ENCODE results near the gene FOXP3. TPM values are rescaled to one million over a fixed set of nuclear protein-coding genes. Genes with fewer than 3 reads are reported as not detected.

The FOXP3 gene
- total and polyA plus RNA-seq, 3 donors from 2014 or later = 1.1 to 2.5 (median 2.2) TPM

DNA sequence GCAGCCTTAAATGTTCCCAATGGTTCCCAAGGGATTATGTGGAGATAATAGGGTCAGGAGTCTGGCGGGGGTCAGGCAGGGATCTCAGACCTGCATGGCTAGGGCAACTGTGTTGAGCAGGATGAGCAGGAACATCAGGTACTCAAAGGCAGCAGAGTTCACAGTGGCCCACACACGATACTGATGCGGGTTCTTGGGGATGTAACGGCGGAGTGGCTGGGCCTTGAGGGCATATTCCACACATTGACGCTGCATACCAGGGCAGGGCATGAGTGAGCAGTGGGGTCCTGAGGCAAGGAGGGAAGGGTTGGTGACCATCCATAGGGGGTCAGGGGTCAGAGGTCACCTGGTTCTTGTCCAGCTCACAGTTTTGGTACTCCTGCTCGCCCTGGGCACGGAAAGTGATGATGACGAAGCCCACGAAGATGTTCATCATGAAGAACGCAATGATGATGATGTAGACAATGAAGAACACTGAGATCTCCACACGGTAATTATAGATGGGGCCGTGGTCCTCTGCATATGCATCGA is 49.4 kb downstream of the FOXP3 start:
- no peaks in the 10 kb centered on the region for H3K27me3 ChIP-seq
- TF ChIP-seq, protein P1, sequence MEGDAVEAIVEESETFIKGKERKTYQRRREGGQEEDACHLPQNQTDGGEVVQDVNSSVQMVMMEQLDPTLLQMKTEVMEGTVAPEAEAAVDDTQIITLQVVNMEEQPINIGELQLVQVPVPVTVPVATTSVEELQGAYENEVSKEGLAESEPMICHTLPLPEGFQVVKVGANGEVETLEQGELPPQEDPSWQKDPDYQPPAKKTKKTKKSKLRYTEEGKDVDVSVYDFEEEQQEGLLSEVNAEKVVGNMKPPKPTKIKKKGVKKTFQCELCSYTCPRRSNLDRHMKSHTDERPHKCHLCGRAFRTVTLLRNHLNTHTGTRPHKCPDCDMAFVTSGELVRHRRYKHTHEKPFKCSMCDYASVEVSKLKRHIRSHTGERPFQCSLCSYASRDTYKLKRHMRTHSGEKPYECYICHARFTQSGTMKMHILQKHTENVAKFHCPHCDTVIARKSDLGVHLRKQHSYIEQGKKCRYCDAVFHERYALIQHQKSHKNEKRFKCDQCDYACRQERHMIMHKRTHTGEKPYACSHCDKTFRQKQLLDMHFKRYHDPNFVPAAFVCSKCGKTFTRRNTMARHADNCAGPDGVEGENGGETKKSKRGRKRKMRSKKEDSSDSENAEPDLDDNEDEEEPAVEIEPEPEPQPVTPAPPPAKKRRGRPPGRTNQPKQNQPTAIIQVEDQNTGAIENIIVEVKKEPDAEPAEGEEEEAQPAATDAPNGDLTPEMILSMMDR (IDR thresholded peaks at IDR 0.05) = no peak
- no peak overlapping the region for H3K4me3 ChIP-seq
- H3K36me3 ChIP-seq (ENCODE audit: low read depth, missing control alignments) = no peaks in the 10 kb centered on the region
- no peaks in the 10 kb centered on the region for H3K4me1 ChIP-seq
- no peaks in the 10 kb centered on the region for H3K9me3 ChIP-seq
- 82 to 100% methylated on average over 1 to 10 of the region's 14 CpGs for WGBS, 2 donors
- intact Hi-C loops (cut with DNase I; ENCODE audit: low total_unique reads) = no loop called here
- DNase-seq = no peak
- H3K27ac ChIP-seq = no peak overlapping the region

DNA sequence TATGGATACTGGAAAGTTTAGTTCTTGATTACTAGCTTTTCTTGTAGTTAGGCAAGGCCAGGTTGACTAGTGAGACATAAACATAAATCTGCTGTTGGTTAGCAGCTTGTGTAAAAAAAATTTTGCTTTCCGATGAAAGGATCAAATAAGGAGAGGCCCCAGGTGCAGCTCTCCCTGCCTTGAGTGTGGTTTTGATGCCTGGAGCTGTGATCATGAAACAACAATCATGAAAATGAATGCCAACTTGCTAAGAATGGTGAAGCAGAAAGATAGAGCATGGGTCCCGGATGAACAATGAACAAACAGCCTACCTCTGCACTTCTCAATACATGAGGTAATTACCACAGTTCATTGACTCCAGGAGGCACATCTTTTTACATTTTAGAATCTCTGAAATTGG is 50.1 kb downstream of the FOXP3 start:
- no peak for TF ChIP-seq POLR2A (IDR thresholded peaks at IDR 0.05)
- DNase-seq = no peak
- Histone ChIP-seq H3K4me3 (no peak overlapping the region), H3K36me3 (ENCODE audit: low read depth, missing control alignments) (no peaks in the 10 kb centered on the region), H3K4me1 (no peaks in the 10 kb centered on the region), H3K27ac (no peak overlapping the region), H3K27me3 (no peaks in the 10 kb centered on the region), H3K9me3 (no peaks in the 10 kb centered on the region)
- WGBS, 2 donors = 67 to 88% methylated on average over 2 of the region's 2 CpGs
- intact Hi-C loops (cut with DNase I; ENCODE audit: low total_unique reads) = no loop called here

DNA sequence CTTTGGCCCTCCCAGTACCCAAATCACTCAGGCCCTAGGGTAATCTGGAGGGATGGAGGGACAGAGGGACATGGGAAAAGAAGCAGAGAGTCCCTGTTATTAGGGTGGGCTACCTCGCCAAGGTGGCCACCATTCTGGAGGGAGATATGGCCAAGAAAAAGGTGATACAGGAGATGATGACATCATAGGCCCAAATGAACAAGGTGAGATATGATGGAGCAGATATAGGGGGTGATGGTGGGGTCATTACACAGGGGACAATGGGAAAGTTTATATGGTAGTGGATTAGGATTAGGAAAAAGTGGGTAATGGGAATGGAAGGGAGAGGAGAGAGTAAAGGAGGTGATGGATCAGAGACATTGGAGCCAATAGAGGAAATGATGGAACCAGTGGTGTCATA is 51.6 kb downstream of the FOXP3 start:
- no peaks in the 10 kb centered on the region for H3K27me3 ChIP-seq
- no peak overlapping the region for H3K27ac ChIP-seq
- TF ChIP-seq, protein P1 (IDR thresholded peaks at IDR 0.05) = no peak
- TF ChIP-seq POLR2A (IDR thresholded peaks at IDR 0.05) = no peak
- no peaks in the 10 kb centered on the region for H3K36me3 ChIP-seq (ENCODE audit: low read depth, missing control alignments)
- no peak overlapping the region for H3K4me3 ChIP-seq
- intact Hi-C loops (cut with DNase I; ENCODE audit: low total_unique reads) = no loop called here
- no peaks in the 10 kb centered on the region for H3K9me3 ChIP-seq
- DNase-seq = no peak
- no peaks in the 10 kb centered on the region for H3K4me1 ChIP-seq
- WGBS, 2 donors = 80 to 83% methylated on average over 1 of the region's 1 CpG

DNA sequence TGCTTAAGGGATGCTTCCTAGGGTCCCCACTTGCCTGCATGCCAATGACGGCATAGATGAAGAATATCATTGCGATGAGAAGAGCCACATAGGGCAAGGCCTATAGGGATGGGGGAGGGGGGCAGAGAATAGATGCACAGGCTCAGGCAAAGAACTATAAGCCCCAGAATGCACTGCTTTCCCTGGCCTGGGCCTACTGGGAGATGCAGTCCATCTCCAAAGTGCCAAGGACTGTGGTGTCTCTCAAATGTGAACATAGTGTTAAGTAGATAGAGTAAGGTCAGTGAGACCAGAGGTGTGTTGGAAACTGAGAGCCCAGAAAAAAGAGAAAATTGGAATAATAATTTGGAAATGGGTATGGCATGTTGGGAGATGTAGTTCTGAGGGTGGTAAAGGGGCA is 52.3 kb downstream of the FOXP3 start:
- no peak for TF ChIP-seq POLR2A (IDR thresholded peaks at IDR 0.05)
- TF ChIP-seq, protein P1 (IDR thresholded peaks at IDR 0.05) = no peak
- H3K4me1 ChIP-seq = no peaks in the 10 kb centered on the region
- H3K4me3 ChIP-seq = no peak overlapping the region
- no peaks in the 10 kb centered on the region for H3K27me3 ChIP-seq
- intact Hi-C loops (cut with DNase I; ENCODE audit: low total_unique reads) = no loop called here
- no peaks in the 10 kb centered on the region for H3K36me3 ChIP-seq (ENCODE audit: low read depth, missing control alignments)
- H3K9me3 ChIP-seq = no peaks in the 10 kb centered on the region
- no peak for DNase-seq
- 86 to 100% methylated on average over 2 of the region's 2 CpGs for WGBS, 2 donors
- H3K27ac ChIP-seq = no peak overlapping the region

DNA sequence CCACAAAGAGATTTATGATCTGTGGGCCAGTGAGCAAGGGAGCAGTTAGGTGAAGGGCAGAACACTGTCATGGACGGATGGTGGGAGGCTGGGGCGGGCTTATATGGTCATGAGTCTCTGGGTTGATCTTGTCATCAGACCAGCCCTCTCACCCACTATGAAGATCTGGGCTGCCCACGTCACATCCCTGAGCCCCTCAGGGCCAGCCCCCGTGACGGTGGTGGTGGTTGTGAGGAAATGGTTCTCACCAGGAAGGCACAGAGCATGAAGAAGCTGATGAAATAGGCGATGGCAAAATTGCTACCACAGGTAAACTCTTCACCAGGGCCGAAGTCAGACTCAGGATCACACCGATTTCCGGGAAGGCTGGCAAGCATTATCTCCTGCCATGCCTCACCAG is 53.4 kb downstream of the FOXP3 start:
- no peaks in the 10 kb centered on the region for H3K9me3 ChIP-seq
- DNase-seq = no peak
- WGBS, 2 donors = 81 to 93% methylated on average over 8 to 9 of the region's 9 CpGs
- no peak for TF ChIP-seq POLR2A (IDR thresholded peaks at IDR 0.05)
- TF ChIP-seq, protein P1 (IDR thresholded peaks at IDR 0.05) = no peak
- intact Hi-C loops (cut with DNase I; ENCODE audit: low total_unique reads) = no loop called here
- H3K27me3 ChIP-seq = no peaks in the 10 kb centered on the region
- no peak overlapping the region for H3K4me3 ChIP-seq
- H3K27ac ChIP-seq = no peak overlapping the region
- no peaks in the 10 kb centered on the region for H3K36me3 ChIP-seq (ENCODE audit: low read depth, missing control alignments)
- H3K4me1 ChIP-seq = no peaks in the 10 kb centered on the region
